Right hindlimb (tissue), 1 donor: ENCODE data around the gene LMBR1.
"Not testable (repeated sequence)": the region's sequence is repeated elsewhere in the genome, so short reads cannot be mapped to it uniquely, and the experiment has no call there.

Experiments used
- DNase-seq: peaks from one replicate; pipeline ENCODE4 v3.0.0-alpha.2; 2018

The LMBR1 gene

GRCh38 chr7:156892821-156893706, at the start of gene LMBR1:
LMBR1 (minus strand) TSS chr7:156893183; CDS start chr7:156892993, 190 bp downstream.
- peak; percentile 97 for DNase-seq

- DNase-seq, result no peak
Measured at GRCh38 chr7:156942708-156943090, 49.7 kb upstream of the LMBR1 start.

GRCh38 chr7:156941393-156942182, 48.6 kb upstream of the LMBR1 start:
- no peak for DNase-seq

- DNase-seq, result no peak
Measured at GRCh38 chr7:156940421-156941122, 47.6 kb upstream of the LMBR1 start.

GRCh38 chr7:156936766-156937165, 43.8 kb upstream of the LMBR1 start:
- DNase-seq, result not testable (repeated sequence)

GRCh38 chr7:156935250-156935649, 42.3 kb upstream of the LMBR1 start:
- DNase-seq, result no peak

GRCh38 chr7:156932006-156932405, 39.0 kb upstream of the LMBR1 start:
- DNase-seq, result no peak

GRCh38 chr7:156929789-156930539, 37.0 kb upstream of the LMBR1 start:
- DNase-seq, result no peak

- no peak for DNase-seq
Measured at GRCh38 chr7:156928406-156928747, 35.4 kb upstream of the LMBR1 start.

GRCh38 chr7:156927571-156928405, 34.8 kb upstream of the LMBR1 start:
- DNase-seq, result no peak

GRCh38 chr7:156925821-156926220, 32.8 kb upstream of the LMBR1 start:
- DNase-seq, result not testable (repeated sequence)

- not testable (repeated sequence) for DNase-seq
Measured at GRCh38 chr7:156922304-156922703, 29.3 kb upstream of the LMBR1 start.

GRCh38 chr7:156920487-156921373, 27.7 kb upstream of the LMBR1 start:
- not testable (repeated sequence) for DNase-seq

GRCh38 chr7:156920076-156920475, 27.1 kb upstream of the LMBR1 start:
- no peak for DNase-seq

GRCh38 chr7:156919132-156919713, 26.2 kb upstream of the LMBR1 start:
- no peak for DNase-seq

- DNase-seq, result no peak
Measured at GRCh38 chr7:156918635-156919034, 25.7 kb upstream of the LMBR1 start.

GRCh38 chr7:156909574-156910252, 16.7 kb upstream of the LMBR1 start:
- DNase-seq, result not testable (repeated sequence)

GRCh38 chr7:156907656-156908055, 14.7 kb upstream of the LMBR1 start:
- DNase-seq, result no peak

GRCh38 chr7:156906200-156906649, 13.2 kb upstream of the LMBR1 start:
- DNase-seq, result no peak
